NCI-H82 treated with DMSO at 0.1 percent for 48 hours (cell line): ENCODE data around the gene SETBP1.

Experiments
- DNase-seq: peaks from one replicate; lab custom pipeline; 2025; ENCODE audit not compliant: unreplicated experiment; lab: John Stamatoyannopoulos, UW

SETBP1 gene

GRCh38 chr18:44957025-44957424 lies 276.3 kb downstream of the SETBP1 start:
- no peak for DNase-seq

- no peak for DNase-seq
These were observed 276.8 kb downstream of the SETBP1 start for GRCh38 chr18:44957461-44957860.

DNA sequence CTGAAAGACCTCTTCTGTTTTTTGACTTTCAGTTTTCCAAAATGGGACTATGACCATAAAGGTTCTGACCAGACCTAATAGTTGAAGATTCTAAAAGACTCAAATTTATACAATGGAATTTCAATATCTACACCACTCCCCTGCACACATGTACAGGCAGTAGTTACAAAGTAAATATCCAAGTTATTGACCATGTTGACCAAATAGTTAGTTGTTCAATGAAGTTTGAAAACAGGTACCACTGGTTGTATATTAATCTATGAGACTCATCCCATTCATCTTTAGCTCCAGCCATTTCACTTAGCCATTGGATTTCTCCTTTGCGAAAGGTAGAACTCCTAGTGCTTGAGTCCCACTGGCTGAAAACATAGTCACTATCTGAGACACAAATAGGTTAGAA lies 277.4 kb downstream of the SETBP1 start:
- DNase-seq, result no peak

- no peak for DNase-seq
These were observed 277.8 kb downstream of the SETBP1 start for GRCh38 chr18:44958455-44958854.

- no peak for DNase-seq
These were observed 278.3 kb downstream of the SETBP1 start for GRCh38 chr18:44959013-44959412.

DNA sequence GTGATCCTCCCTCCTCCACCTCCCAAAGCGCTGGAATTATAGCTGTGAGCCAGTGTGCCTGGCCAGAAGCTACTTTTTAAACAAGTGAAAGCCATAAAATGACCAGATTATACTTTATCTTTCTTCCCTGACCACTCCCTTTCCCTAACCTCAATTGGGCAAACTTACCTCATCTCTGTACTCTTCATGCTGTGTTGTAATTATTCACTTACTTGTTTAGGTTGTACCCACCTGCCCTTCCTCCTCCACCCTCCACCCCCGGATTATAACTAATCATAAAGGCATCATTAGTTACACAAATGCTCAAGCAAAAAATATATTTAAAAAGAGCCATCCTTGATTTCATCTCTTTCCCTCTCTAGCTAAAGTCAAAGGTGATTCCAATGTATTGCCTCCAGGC lies 279.9 kb downstream of the SETBP1 start:
- DNase-seq, result no peak

DNA sequence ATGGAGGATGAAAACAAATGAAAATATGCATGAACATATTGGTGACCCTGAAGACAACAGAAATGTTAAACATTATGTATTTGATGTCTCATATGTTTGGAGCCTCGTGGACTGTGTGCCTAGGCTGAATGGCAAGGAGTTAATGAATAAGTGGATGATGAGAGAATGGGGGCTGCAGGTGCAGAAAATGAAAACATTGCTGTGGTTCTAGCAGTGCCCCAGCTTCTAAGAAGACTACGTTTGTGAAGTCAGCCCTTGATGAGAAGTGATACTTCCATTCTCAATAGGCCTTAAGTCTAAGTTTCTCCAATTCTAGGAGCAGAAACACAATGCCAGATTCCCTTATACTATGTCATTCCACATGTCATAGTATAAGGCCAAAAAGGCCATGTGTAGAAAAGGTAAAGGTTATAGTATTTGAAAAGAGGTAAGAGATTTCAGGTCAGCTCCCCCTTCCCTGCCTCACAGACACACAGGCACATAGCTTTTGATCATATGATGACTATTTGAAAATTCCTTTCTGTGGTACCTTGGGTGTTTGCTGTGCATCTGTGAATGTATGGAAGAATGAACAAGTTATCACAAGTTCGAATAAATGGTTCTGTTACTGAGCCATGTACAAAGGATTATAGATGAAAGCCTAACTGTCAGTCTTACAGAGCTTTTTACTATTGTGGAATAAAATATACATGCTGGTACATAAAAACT lies 280.8 kb downstream of the SETBP1 start:
- DNase-seq, result no peak

DNA sequence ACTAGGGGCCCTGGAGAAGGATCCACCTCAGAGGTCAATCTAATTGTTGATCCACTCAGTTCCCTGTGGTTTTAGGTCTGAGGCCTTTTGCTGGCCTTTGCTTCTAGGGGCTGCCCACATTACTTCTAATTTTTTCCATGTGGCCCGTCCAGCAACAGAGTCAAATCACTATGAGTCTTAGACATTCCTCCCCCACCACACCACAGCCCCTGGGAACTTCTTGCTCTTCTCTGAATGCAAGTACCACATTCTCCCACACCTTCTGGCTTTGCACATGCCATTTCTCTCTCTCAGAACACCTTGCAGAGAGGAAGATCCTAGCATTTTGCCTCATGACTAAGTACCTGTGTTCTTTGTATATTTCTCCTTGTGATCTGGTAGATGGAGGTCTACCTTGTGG lies 286.9 kb downstream of the SETBP1 start:
- DNase-seq, result no peak

DNA sequence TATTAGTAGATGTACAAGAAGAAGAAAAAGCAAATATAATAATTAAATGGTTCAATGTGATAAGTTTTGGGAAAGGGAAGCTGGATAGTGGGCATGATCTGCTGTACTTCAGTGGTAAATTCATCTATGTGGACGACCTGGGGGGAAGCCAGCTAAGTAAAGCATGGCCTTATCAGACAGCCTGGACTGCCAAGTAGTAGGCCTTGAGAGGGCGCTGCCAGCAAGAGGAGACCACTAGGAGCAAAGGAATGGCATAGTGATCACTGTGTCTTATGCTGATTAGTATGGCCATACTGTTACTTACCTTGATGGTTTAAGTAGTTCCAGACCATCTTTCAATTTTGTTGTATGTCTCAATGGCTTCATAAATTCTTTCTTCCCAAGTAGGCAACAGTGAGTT lies 287.6 kb downstream of the SETBP1 start:
- DNase-seq, result no peak

DNA sequence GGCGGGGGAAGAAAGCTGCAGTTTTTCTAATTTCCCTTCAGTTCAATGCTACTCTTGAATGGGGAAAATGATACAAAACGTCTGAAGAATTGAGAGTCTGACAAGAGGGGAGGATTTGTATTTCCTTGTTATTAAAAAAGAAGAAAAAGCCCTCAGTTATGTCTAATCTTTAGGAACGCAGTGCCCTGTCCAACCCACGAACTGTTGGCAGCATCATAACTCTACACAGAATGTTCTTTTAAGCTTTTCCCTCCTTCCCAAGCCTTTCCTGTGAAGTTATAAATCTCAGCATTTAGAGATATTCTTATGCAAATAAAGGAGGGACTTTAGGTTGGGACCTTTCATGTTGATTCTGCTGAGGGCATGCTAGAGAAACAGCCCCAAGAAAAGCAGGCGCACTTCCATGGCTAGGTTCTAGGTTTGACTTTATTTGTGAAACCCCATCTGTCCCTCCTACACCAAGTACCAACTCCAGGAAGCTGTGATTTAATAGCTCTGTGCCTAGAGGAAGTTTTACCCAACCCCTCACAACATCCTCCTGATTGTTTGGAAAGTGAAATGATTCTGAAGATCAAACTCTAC lies 288.6 kb downstream of the SETBP1 start:
- DNase-seq, result no peak

- no peak for DNase-seq
These were observed 292.6 kb downstream of the SETBP1 start for GRCh38 chr18:44973282-44973681.

DNA sequence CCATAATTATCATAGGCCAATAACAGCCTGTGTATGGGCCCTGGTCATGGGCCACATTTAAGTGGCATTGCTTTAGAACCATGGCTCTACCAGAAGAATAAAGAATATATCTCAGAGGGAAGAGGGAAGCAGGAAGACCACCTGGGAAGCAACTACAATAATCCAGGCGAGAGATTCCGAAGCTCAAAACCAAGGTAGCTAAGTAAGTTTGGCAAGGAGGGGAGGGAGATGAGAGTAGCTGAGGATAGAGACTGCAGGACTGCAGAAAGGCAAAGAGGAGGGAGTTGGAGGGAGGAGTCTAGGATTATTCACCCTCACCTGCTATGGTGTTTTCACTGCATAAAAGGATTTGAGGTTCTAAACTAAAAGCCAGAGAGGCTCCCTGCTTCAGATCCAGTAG lies 293.5 kb downstream of the SETBP1 start:
- DNase-seq, result no peak

DNA sequence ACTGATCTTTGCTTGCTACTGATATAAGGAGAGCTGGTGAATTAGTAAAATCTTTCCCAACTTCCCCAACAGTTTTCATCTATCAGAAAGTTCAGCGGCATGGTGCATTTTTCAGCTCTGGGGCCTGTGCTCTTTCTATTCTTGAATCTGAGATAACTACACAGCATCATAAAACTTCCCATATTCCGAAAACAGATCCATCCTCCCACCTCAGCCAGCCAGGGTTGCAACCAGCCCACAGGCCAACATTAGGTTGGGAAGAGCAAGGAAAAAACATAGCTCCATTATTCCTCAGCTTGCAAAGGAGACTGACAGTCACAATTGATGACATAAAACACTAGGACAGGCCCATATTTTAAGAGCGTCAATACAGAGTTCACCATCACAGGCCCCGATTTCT lies 297.2 kb downstream of the SETBP1 start:
- DNase-seq, result no peak

DNA sequence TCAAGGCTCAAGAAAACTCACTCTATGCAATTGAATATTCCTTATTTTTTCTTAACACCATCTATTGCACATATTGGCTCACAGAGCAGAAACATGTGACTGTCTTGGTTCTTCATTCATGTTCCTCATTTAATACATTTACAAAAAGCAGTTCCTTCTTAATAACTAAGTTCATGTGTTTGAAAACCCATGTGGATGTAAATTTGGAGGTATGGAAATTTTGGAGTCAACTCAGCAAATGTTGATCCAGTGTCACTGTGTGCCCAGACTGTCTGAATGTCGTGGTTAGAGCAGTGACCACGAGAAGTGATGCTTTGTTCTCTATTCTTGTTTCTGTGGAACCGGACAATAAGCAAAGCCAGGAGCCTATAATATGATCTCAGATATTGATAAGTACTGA lies 299.1 kb downstream of the SETBP1 start:
- DNase-seq, result no peak

DNA sequence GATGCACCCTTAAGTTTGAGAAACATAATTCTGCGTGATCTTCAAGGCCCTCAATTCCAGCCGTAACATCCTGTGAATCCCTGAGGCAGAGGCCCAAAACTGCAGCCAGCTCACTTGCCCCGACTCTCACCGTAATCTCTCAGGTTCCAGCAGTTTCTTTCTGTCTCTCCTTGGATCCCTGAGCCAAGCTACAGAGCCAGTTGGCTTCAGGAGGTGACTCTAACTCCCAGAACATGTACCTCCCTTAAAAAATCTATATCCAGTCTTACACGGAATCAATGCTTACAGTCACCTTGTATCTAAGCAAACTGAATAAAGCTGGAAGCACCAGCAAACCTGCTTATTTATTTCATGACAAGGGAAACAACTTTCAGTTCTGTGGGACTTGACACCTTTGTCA lies 300.4 kb downstream of the SETBP1 start:
- DNase-seq, result no peak

GRCh38 chr18:44986933-44987332 lies 306.2 kb downstream of the SETBP1 start:
- DNase-seq, result no peak

GRCh38 chr18:44987371-44987770 lies 306.7 kb downstream of the SETBP1 start:
- DNase-seq, result no peak

- DNase-seq, result no peak
These were observed 308.3 kb downstream of the SETBP1 start for GRCh38 chr18:44988821-44989587.

DNA sequence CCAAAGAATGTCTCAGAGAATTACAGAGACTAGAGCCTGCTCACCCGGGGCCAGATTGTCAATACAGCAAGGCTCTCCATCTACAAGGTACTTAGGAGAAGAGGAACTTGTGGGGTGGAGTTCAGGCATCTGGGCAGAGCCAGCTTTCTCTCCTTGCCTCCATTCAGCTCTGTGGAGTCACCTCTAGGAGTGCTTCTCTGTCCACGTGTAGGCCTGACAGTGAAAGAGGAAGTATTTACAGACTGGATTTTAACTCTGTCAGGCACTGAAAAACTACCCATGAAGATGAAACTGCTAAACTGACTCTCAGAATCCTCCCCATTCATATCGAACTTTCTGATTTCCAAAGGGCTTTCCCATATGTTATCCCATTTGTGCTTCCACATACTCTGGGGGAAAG lies 315.6 kb downstream of the SETBP1 start:
- DNase-seq, result no peak

DNA sequence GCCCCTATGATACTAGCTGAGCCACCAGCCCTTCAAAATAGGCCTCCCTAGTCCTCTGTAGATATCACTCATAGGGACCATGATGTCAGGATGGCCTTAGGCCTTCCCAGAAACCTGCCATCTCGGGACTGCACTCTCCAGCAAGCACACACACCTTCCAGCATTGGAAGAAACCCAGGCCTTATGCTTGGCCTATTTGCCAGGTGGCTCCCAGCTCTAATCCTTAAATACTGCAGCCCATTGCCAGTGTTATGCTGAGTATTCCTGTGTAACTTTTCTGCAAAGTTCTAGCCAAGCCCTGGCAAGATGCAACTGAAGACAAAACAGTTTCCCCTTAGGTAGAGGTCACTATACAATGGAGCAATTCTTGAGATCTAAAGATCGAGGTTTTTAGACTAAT lies 316.5 kb downstream of the SETBP1 start:
- DNase-seq, result no peak

GRCh38 chr18:44998360-44998759 lies 317.7 kb downstream of the SETBP1 start:
- DNase-seq, result no peak

DNA sequence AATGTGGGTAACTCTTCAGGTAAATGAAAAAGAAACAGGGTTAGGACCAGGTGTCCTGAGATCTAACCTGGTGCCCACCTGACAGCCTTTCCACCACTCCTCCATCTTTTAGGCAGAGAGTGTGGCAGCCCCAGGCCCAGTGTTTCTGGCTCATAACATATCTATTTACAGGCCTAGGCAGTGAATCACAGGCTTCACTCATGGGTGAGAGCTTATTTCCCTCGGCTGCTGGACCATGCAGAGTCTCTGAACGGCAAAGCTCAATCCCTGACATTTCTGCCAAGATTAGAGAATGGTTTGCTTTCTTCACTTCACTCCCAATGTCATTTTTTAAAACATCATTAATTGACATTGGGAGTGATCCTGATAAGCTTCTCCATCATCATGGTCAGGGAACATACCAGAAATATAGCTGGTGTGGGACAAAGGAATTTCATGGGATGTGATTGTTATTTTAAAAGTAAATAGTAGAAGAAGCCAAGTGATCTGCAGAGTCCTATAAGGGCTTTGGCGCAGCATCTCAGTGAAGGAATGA lies 323.9 kb downstream of the SETBP1 start:
- DNase-seq, result no peak
